Measurements from ENCODE around the gene OBSCN.

DNA sequence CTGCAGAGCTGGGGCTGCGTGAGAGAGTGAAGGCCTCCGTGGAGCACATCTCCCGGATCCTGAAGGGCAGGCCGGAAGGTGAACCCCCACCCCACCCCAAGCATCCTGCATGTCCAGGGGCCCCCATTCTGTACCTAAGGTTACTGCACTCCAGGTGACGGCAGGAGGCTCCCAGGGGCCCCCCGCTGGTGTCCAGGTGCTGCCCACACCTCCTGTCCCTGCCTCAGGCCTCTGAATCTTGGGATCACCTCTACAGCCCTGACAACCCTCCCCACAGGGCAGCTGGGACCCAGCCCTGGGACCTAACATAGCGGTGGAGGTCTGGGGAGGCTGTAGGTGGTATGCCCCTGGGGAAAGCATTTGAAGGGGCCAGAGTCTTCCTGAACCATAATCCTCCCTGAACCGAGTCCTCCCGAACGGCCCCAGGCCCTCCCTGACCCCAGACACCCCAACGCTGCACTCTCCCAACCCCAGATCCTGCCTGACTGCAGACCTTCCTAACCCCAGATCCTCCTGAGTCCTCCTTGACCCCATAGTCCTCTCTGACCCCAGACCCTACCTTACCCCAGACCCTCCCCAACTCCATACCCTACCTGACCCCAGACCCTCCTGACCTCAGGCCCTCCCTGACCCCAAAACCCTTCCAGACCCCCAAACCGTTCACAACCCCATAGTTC lies 165.3 kb downstream of the OBSCN start:
- no peak for TF ChIP-seq POLR2AphosphoS5 (IDR thresholded peaks at IDR 0.05; ENCODE audit: low read depth, low read length)
- TF ChIP-seq, protein P1, sequence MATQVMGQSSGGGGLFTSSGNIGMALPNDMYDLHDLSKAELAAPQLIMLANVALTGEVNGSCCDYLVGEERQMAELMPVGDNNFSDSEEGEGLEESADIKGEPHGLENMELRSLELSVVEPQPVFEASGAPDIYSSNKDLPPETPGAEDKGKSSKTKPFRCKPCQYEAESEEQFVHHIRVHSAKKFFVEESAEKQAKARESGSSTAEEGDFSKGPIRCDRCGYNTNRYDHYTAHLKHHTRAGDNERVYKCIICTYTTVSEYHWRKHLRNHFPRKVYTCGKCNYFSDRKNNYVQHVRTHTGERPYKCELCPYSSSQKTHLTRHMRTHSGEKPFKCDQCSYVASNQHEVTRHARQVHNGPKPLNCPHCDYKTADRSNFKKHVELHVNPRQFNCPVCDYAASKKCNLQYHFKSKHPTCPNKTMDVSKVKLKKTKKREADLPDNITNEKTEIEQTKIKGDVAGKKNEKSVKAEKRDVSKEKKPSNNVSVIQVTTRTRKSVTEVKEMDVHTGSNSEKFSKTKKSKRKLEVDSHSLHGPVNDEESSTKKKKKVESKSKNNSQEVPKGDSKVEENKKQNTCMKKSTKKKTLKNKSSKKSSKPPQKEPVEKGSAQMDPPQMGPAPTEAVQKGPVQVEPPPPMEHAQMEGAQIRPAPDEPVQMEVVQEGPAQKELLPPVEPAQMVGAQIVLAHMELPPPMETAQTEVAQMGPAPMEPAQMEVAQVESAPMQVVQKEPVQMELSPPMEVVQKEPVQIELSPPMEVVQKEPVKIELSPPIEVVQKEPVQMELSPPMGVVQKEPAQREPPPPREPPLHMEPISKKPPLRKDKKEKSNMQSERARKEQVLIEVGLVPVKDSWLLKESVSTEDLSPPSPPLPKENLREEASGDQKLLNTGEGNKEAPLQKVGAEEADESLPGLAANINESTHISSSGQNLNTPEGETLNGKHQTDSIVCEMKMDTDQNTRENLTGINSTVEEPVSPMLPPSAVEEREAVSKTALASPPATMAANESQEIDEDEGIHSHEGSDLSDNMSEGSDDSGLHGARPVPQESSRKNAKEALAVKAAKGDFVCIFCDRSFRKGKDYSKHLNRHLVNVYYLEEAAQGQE (IDR thresholded peaks at IDR 0.05; ENCODE audit: insufficient read depth in 1 of 2, low read depth in 2 of 2, low read length in 2 of 2): no peak
- TF ChIP-seq TAF1 (IDR thresholded peaks at IDR 0.05; ENCODE audit: borderline replicate concordance, insufficient read depth, low read length): no peak
